GM18517 (cell line): ENCODE measurements around the gene JAG1.
"Not testable (repeated sequence)": the region's sequence is repeated elsewhere in the genome, so short reads cannot be mapped to it uniquely, and the experiment has no call there.

Source experiments
- ATAC-seq: cut with Tn5 transposase; IDR thresholded peaks from one replicate; pipeline ENCODE4 v1.9.1; 2021; ENCODE audit warnings: mild to moderate bottlenecking, moderate library complexity; ENCODE audit not compliant: unreplicated experiment

Gene JAG1

GRCh38 chr20:10617549-10618133, 56.2 kb downstream of the JAG1 start:
- ATAC-seq = not testable (repeated sequence)

DNA sequence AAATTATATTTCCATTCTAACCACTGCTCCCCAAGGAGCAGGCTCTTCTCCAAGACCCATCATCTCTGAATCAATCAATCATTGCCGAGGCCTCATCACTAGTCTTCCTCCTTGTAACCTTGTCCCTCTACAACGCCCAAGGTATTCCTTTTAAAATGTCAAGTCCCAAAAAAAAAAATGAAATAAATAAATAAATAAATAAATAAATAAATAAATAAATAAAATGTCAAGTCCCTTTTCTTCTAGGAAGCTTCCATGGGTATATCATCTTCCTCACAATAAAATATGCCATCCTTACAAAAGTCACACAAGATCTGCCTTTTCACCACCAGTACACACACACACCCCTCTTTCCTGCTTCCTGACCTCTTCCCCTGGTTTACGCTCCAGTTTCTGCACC, 57.6 kb downstream of the JAG1 start:
- no peak for ATAC-seq

- ATAC-seq = no peak
Observed at GRCh38 chr20:10613911-10614310, 59.9 kb downstream of the JAG1 start.

- ATAC-seq = not testable (repeated sequence)
Observed at GRCh38 chr20:10613426-10613825, 60.4 kb downstream of the JAG1 start.

DNA sequence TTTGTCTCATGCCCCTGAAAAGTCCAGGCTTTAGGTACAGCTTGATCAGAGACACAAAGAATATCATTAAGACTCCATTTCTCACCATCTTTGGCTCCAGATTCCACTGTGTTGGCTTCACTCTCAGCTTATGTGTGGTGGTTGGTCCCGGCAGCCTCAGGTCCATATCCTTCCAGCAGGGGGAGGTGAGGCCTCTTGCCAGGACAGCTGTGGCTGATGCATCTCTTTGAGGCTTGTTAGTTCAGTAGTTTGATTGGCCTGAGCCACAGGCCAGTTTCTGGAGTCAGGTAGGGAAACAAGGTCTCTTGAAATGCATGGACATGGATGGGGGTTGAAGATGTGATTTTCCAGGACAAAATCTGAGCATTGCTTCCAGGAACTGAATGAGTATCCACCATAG, 62.4 kb downstream of the JAG1 start:
- peak; percentile 76 for ATAC-seq

- no peak for ATAC-seq
Observed at GRCh38 chr20:10610251-10610650, 63.5 kb downstream of the JAG1 start.

DNA sequence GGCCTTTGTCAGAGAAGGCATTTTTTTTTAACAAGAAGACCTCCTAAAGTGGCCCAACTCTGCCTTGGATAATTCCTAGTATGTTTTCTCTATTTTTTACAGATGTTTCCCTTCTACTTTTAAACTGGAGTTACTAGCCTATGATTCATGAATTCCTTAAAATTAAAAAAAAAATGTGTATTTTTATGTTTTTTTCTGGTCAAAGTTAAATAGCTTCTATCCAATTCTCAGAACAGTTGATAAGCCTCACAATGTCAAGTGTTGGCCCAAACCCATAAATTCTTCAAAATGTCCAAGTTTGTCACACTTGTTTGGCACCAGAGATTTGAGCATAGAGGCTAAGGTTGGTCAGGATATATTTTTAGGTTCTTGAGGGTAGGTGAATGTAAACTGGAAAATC, 64.0 kb downstream of the JAG1 start:
- ATAC-seq = no peak

DNA sequence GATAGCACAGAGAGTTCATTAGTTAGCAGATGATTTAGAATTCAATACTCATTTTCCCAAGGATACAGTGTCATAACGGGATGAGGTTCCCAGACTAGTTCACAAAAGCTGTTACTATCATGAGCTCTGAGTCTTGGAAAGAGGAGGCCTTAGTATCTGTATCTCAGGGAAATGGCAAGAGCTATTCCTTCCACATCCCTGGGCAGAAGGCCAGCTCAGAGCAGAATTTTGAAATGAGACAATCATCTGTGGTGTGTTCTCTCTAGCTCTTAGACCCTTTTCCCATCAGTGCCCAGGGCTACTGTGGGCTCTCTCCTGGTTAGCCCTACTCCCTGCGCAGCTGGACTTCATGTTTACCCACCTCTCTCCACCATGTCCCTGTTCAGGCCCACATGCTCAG, 64.5 kb downstream of the JAG1 start:
- no peak for ATAC-seq

- ATAC-seq = no peak
Observed at GRCh38 chr20:10605547-10606195, 68.1 kb downstream of the JAG1 start.

- no peak for ATAC-seq
Observed at GRCh38 chr20:10604865-10605440, 68.8 kb downstream of the JAG1 start.

- no peak for ATAC-seq
Observed at GRCh38 chr20:10603971-10604864, 69.6 kb downstream of the JAG1 start.

DNA sequence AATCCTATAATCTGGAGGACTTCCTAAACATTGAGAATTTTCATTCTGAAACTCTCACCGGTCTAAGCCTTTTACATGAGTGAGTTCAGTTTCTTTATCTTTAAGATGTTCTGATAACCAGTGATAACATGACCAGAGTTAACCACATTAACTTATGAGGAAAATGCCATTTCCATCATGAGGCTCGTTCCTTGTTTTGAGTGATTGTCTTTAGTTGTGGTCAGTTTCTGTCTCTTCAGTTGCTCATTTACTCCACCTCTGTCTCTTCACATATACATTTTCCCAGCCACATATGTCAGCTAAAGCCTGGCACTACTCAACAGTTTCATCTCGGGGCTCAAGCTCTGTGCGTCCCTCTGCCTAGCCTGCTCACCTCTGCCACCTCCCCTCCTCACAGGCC, 70.4 kb downstream of the JAG1 start:
- no peak for ATAC-seq

DNA sequence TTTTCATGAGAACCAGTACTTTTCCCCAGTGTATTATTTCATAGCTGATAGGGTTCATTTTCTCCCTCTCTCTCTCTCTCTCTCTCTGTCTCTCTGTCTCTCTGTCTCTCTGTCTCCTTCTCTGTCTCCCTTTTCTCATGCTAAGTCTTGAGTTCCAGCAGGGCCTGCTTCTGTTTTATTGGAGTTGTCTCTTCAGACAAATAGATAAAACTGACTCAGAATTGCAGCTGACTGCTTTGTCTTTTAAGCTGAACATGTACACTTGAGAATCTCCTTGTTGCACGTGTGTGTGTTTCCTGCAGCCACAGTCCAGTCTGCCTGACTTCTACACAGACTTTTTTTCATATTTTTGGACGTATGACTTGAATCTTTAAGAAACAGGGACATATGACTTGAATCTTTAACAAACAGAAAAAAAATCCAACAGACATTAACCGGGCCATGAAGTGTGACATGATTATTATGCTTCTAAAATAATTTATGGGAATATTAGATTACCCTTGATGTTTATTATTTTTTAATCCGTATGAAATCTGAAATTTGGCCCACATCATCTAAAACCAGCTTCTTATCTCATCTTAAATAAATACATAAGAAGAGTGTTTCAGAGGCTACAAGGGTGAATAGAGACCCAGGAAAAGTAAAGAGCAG, 71.5 kb downstream of the JAG1 start:
- ATAC-seq = no peak

- no peak for ATAC-seq
Observed at GRCh38 chr20:10597637-10598036, 76.2 kb downstream of the JAG1 start.

DNA sequence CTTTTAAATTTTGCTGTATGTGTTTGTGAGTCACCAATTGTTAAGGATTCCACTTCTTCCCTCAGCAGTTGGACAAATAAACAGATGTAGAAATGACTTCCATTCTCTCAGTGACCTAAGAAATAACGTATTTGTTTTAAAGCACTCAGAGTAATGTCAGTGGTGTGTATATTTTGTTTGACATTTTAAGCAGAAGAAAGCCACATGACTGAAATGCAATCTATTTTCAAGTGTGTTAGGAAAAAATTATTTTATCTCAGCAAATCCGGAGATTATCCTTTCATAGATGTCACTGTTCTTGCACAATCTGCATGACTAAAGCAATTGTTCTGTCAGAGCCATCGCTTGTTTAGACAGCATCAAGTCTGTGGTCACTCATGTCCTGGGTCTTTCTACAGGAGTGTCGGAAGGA, 77.1 kb downstream of the JAG1 start:
- ATAC-seq = no peak

DNA sequence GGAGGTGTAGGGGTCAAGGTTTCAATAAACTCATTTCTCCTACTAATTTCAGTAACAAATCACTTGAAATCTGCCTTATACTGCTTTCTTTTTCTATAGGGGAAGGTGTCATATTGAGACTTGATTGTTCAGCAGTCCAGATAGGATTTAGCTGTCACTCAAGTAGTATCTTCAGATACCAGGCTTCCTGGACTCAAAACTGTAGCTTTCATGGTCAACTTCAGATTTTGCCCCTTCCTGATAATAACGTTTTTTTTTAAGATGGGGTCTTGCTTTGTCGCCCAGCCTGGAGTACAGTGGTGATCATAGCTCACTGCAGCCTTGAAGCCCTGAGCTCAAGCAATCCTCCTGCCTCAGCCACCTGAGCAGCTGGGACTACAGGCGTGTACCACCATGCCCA, 77.8 kb downstream of the JAG1 start:
- no peak for ATAC-seq

- no peak for ATAC-seq
Observed at GRCh38 chr20:10595266-10595665, 78.5 kb downstream of the JAG1 start.

GRCh38 chr20:10594296-10594868, 79.4 kb downstream of the JAG1 start:
- ATAC-seq = no peak

- no peak for ATAC-seq
Observed at GRCh38 chr20:10591946-10592521, 81.8 kb downstream of the JAG1 start.

DNA sequence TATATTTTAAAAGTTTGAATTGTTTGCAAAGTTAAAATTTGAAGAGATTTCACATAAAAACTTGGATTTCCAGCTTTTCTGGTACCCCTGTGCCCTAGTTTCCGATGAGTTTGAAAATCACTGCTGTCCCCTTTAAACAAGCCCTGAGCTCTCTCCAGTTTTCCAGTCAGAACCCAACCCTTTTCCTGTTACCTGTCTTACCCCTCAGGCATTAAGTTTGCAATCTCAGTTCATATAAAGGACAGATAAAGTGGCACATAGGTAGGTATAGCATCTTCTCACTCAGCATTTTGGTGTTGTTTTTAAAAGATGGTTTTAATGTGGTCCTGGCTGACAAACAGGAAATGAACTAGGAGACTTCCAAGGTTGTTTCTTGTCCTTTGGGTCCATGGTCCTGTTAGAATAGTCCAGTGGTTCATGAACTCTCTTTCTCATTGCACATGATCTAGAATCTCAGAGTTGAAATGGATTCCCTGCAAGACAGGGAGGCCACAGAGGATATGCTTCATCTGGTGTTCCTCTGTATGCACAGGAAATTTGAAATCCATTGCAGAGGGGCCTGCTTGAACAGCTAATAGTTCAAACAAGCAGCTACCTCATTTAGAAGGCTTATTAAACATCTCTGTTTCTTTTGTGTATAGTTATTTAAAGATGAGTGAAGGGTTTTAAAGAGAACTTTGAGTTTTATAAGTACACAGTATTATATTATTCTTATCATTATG, 82.7 kb downstream of the JAG1 start:
- ATAC-seq = no peak
